DOHH2 (cell line): Measurements from ENCODE around the gene CD34.

ENCODE experiments used
- CTCF ChIP-seq: fragments of 200-600 bp; sonication (generic); IDR thresholded peaks from one replicate; pipeline ENCODE4 v1.5.1; 2014; ENCODE audit warnings: antibody characterized with exemption, mild to moderate bottlenecking, low read depth, low read length; ENCODE audit not compliant: poor library complexity, severe bottlenecking
- EZH2phosphoT487 ChIP-seq: fragments of 200-600 bp; sonication (generic); IDR thresholded peaks from 2 replicates; pipeline ENCODE4 v1.6.1; 2017; ENCODE audit warnings: borderline replicate concordance, mild to moderate bottlenecking, antibody characterized with exemption, low read length, moderate library complexity, mixed read lengths

- no peak for TF ChIP-seq CTCF
- no peak for TF ChIP-seq EZH2phosphoT487
Measured at GRCh38 chr1:207868251-207868773, 42.6 kb downstream of the CD34 start.
